Activated B cell treated with CpG ODN at 0.5 μM for 24 hours (primary cell): Measurements from ENCODE around the gene FXYD7. TPM values are rescaled to one million over a fixed set of nuclear protein-coding genes. Genes with fewer than 3 reads are reported as not detected.
A peak's percentile ranks its signal among the peaks of the same experiment; 100 is the strongest.
"Not testable (repeated sequence)": the region's sequence is repeated elsewhere in the genome, so short reads cannot be mapped to it uniquely, and the experiment has no call there.

Source experiments
- ATAC-seq: fragments of 200-7000 bp; cut with Tn5 transposase; one replicate; pipeline ENCODE4 v1.10.0; 2021; ENCODE audit warnings: low read depth, mild to moderate bottlenecking, moderate library complexity
- CTCF ChIA-PET: fragments of 350-600 bp; sonication (Branson Sonifier 250); formaldehyde crosslinking; loops from one replicate; lab custom pipeline; 2021; ENCODE audit warnings: antibody characterized with exemption; lab: Charles Lee
- POLR2A ChIA-PET: fragments of 350-600 bp; sonication (Branson Sonifier 250); formaldehyde crosslinking; loops from one replicate; lab custom pipeline; 2021; ENCODE audit warnings: antibody characterized with exemption; lab: Charles Lee
- DNase-seq: peaks from one replicate; pipeline ENCODE4 v3.0.0; 2022
- H3K27ac Mint-ChIP-seq: one replicate; pipeline ENCODE4 v1.8.0; 2020; ENCODE audit warnings: mixed read lengths
- H3K27me3 Mint-ChIP-seq: one replicate; pipeline ENCODE4 v1.8.0; 2021; ENCODE audit warnings: mixed read lengths
- H3K36me3 Mint-ChIP-seq: one replicate; pipeline ENCODE4 v1.8.0; 2021; ENCODE audit warnings: low read depth, mixed read lengths
- H3K4me1 Mint-ChIP-seq: one replicate; pipeline ENCODE4 v1.8.0; 2021; ENCODE audit warnings: mixed read lengths
- H3K4me3 Mint-ChIP-seq: one replicate; pipeline ENCODE4 v1.8.0; 2020; ENCODE audit warnings: mild to moderate bottlenecking, mixed read lengths
- H3K9me3 Mint-ChIP-seq: one replicate; pipeline ENCODE4 v1.8.0; 2020; ENCODE audit warnings: mixed read lengths
- intact Hi-C: fragments of 100-400 bp; cut with micrococcal nuclease; formaldehyde crosslinking; loops from one replicate; pipeline ENCODE4 v1.15.1; 2024
- total RNA-seq: library from RNA; stranded (reverse); gene quantifications from 2 replicates; pipeline ENCODE4 v1.2.3, GENCODE V29; 2022
- TF ChIP-seq, protein P1 (sequence below): fragments of 200-600 bp; IDR thresholded peaks from one replicate; pipeline ENCODE4 v1.8.0; 2022; ENCODE audit warnings: antibody characterized with exemption, mild to moderate bottlenecking

The FXYD7 gene
- total RNA-seq, 1 donor from 2014 or later, result 3.0 TPM

DNA sequence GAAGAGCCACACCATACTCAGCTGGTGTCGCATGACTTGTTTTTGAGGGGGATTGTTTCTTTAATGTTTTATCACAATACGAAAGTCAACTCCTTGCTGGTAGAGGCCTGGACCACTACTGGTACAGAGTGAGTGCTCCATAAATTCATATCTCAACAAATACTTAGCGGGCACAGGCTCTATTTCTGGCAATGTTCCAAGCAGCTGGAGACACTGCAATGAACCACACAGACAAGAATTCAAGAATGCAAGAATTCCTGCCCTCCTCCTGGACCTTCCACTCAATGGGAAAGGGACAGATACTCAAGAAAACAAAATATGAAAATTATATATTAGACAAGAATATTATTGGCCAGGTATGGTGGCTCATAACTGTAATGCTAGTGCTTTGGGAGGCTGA, 6.4 kb downstream of the FXYD7 start:
- intact Hi-C loops, result no loop called here
- ChIA-PET CTCF (no interaction called here), POLR2A (no interaction called here)
- TF ChIP-seq, protein P1, sequence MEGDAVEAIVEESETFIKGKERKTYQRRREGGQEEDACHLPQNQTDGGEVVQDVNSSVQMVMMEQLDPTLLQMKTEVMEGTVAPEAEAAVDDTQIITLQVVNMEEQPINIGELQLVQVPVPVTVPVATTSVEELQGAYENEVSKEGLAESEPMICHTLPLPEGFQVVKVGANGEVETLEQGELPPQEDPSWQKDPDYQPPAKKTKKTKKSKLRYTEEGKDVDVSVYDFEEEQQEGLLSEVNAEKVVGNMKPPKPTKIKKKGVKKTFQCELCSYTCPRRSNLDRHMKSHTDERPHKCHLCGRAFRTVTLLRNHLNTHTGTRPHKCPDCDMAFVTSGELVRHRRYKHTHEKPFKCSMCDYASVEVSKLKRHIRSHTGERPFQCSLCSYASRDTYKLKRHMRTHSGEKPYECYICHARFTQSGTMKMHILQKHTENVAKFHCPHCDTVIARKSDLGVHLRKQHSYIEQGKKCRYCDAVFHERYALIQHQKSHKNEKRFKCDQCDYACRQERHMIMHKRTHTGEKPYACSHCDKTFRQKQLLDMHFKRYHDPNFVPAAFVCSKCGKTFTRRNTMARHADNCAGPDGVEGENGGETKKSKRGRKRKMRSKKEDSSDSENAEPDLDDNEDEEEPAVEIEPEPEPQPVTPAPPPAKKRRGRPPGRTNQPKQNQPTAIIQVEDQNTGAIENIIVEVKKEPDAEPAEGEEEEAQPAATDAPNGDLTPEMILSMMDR, result no peak
- Mint-ChIP-seq H3K4me1 (peaks cover 17% of the 10 kb centered on the region), H3K4me3 (no peak overlapping the region), H3K27ac (no peak overlapping the region), H3K36me3 (peaks cover 2% of the 10 kb centered on the region), H3K9me3 (no peaks in the 10 kb centered on the region), H3K27me3 (no peaks in the 10 kb centered on the region)
- no peak for ATAC-seq
- no peak for DNase-seq

DNA sequence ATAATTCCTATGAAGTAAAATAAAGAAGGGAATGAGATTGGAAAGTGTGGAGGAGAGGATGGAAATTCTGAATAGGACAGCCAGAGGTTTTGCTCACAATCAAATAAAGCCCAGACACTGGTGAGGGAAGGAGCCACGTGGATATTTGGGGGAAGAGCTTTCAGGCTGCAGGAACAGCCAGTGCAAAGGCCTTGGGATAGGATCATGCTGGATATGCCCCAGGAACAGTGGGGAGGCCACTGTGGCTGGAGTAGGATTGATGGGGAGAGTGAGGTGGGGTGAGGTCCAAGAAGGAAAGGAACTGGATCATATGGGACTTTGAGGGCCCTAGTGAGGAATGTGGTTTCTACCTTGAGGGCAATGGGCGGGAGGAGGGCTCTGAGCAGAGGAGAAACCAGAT, 7.4 kb downstream of the FXYD7 start:
- peaks cover 10% of the 10 kb centered on the region for H3K36me3 Mint-ChIP-seq
- H3K27ac Mint-ChIP-seq, result no peak overlapping the region
- ATAC-seq (no peak), DNase-seq (no peak)
- CTCF ChIA-PET, result no interaction called here
- H3K4me3 Mint-ChIP-seq, result peak overlapping the region; percentile 13
- intact Hi-C loops, result no loop called here
- POLR2A ChIA-PET, result no interaction called here
- no peaks in the 10 kb centered on the region for H3K9me3 Mint-ChIP-seq
- H3K27me3 Mint-ChIP-seq, result no peaks in the 10 kb centered on the region
- peaks cover 22% of the 10 kb centered on the region for H3K4me1 Mint-ChIP-seq
- TF ChIP-seq, protein P1, result no peak

DNA sequence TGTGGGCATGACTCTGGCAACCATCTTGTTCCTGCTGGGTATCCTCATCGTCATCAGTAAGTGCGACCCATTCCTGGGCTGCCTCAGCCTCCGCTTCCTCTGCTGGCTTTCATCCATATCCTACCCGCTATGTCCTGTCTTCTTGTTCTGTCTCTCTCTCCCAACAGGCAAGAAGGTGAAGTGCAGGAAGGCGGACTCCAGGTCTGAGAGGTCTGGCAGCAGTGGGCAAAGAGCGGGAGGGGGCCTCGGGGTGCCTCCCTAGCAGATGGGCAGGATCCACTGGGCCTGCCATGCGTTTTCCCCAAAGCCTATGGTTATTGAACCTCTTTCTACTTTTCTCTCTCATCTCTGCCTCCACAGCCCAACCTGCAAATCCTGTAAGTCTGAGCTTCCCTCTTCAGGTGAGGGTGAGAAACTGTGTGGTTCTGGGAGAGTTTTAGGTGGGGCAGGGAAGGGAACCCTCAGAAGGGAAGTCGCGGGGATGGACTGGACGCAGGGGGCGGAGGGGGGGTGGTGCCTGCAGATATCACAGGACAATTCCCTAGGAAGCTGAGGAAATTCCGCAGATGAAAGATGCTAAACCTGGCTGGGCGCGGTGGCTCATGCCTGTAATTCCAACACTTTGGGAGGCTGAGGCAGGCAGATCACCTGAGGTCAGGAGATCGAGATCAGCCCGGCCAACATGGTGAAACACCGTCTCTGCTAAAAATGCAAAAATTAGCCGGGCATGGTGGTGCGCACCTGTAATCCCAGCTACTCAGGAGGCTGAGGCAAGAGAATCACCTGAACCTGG, 8.4 kb downstream of the FXYD7 start:
- H3K36me3 Mint-ChIP-seq, result peaks cover 17% of the 10 kb centered on the region
- DNase-seq (no peak), ATAC-seq (no peak)
- peaks cover 32% of the 10 kb centered on the region for H3K4me1 Mint-ChIP-seq
- TF ChIP-seq, protein P1, result no peak
- POLR2A ChIA-PET, result interaction anchor here (0.8 to 1.2 kb wide), 2 partner anchors 10 to 62 kb away, joined by 6 read pairs; no protein-coding TSS in a partner anchor
- no peaks in the 10 kb centered on the region for H3K9me3 Mint-ChIP-seq
- H3K27me3 Mint-ChIP-seq, result no peaks in the 10 kb centered on the region
- intact Hi-C loops, result no loop called here
- CTCF ChIA-PET, result interaction anchor here (1.2 to 1.5 kb wide), 2 partner anchors 16 to 17 kb away, joined by 3 read pairs; no protein-coding TSS in a partner anchor
- peak overlapping the region; percentile 50 for H3K27ac Mint-ChIP-seq
- no peak overlapping the region for H3K4me3 Mint-ChIP-seq

DNA sequence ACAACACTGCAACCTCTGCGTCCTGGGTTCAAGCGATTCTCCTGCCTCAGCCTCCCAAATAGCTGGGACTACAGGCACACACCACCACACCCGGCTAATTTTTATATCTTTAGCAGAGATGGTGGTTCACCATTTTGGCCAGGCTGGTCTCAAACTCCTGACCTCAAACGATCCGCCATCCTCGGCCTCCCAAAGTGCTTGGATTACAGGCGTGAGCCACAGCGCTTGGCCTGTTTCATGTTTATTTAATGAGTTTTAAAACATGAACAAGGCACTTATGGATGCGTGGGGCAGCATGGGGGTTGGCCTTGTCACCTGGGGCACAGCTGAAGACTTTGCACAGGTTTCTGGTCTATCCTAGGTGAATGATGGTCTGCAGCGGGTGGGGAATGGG, 10.1 kb downstream of the FXYD7 start:
- H3K27me3 Mint-ChIP-seq, DNase-seq, intact Hi-C loops, H3K9me3 Mint-ChIP-seq, H3K27ac Mint-ChIP-seq, ATAC-seq: not testable (repeated sequence)
- peaks cover 34% of the 10 kb centered on the region for H3K36me3 Mint-ChIP-seq
- peaks cover 41% of the 10 kb centered on the region for H3K4me1 Mint-ChIP-seq
- H3K4me3 Mint-ChIP-seq, result peak overlapping the region; percentile 99
- POLR2A ChIA-PET, result interaction anchor here (1.0 to 3.5 kb wide), 12 partner anchors 9 to 196 kb away, joined by 3 to 63 read pairs (median 4); partner anchors contain the start of gene FXYD7
- CTCF ChIA-PET, result interaction anchor here (1.5 to 1.8 kb wide), 3 partner anchors 11 to 111 kb away, joined by 4 to 19 read pairs (median 6); partner anchors contain the start of gene FXYD7

DNA sequence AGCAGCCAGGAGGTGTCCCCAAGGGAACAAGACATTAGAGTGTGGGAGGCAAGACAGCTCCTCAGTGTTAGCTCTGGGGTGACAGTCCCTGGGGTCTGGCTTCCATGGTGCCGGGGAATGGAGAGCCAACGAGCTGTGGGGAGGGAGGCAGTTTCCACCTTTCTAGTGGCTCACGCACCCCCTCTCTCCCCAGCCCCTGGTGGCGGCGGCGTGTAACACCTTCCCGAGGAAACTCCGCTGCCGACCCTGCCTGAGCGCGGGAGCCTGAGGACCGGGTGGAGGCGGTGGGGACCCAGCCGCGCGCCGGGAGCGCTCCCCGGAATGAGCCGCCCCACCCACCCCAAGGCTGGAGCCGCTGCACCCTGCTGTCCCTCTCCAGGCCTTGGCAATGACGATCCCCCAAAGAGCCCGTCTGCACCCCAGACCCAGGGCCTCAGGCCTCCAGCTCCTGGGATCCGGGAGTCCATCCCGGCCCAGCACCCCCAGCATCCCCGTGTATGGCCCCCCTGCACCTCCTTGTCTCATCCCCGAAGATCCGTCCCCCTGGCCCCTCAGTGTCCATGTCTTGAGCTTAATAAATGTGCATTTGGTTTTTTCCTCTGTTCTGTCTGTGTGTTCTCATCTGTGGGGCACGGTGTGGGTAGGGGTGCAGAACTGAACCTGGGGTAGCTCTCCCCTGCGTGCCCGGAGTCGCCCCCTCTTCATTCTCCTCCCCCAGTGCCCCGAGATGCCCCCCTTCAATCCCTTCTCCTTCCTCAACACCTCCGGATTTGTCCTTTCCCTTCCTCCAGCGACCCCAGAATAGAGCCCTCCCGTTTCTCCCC, 10.9 kb downstream of the FXYD7 start:
- ATAC-seq (peak; percentile 66), DNase-seq (peak; percentile 68)
- peak overlapping the region; percentile 99 for H3K4me3 Mint-ChIP-seq
- H3K27ac Mint-ChIP-seq, result peak overlapping the region; percentile 94
- TF ChIP-seq, protein P1, result no peak
- H3K4me1 Mint-ChIP-seq, result peaks cover 46% of the 10 kb centered on the region
- peaks cover 42% of the 10 kb centered on the region for H3K36me3 Mint-ChIP-seq
- POLR2A ChIA-PET, result interaction anchor here (0.6 to 3.5 kb wide), 20 partner anchors 8 to 660 kb away, joined by 3 to 63 read pairs (median 4); partner anchors contain the start of gene FXYD7
- intact Hi-C loops, result loop anchor here (1.0 to 2.0 kb wide), 4 partner anchors 17 to 94 kb away; no protein-coding TSS in a partner anchor
- H3K27me3 Mint-ChIP-seq, result no peaks in the 10 kb centered on the region
- CTCF ChIA-PET, result interaction anchor here (0.7 to 1.8 kb wide), 10 partner anchors 8 to 314 kb away, joined by 3 to 19 read pairs (median 4); partner anchors contain the start of gene FXYD7
- H3K9me3 Mint-ChIP-seq, result no peaks in the 10 kb centered on the region
